Naive thymus-derived CD4-positive, alpha-beta T cell (primary cell): ENCODE results near the gene SBNO1. TPM values are rescaled to one million over a fixed set of nuclear protein-coding genes. Genes with fewer than 3 reads are reported as not detected.
"Not testable (repeated sequence)": the region's sequence is repeated elsewhere in the genome, so short reads cannot be mapped to it uniquely, and the experiment has no call there.

ENCODE experiments used
- ATAC-seq: fragments of 150-1000 bp; cut with Tn5 transposase; 2 replicates; pipeline ENCODE4 v1.10.0; 2021; ENCODE audit warnings: mild to moderate bottlenecking, moderate library complexity
- CTCF ChIA-PET: fragments of 350-600 bp; sonication (Branson Sonifier 250); formaldehyde crosslinking; loops from one replicate; lab custom pipeline; 2021; ENCODE audit warnings: antibody characterized with exemption; lab: Charles Lee
- POLR2A ChIA-PET: fragments of 350-600 bp; sonication (Branson Sonifier 250); formaldehyde crosslinking; loops from one replicate; lab custom pipeline; 2021; ENCODE audit warnings: antibody characterized with exemption, inconsistent platforms; lab: Charles Lee
- DNase-seq, 9 donors: peaks; one replicate each; pipeline versions ENCODE4 v3.0.0 to v3.0.0-alpha.2; 2020 to 2022; ENCODE audit warnings: mixed read lengths in 1 of 9
- H3K27ac ChIP-seq: one replicate; pipeline ENCODE4 v1.7.0; 2013; ENCODE audit warnings: mild to moderate bottlenecking, low read depth, low read length, moderate library complexity
- H3K27me3 ChIP-seq, 2 donors: one replicate each; pipeline ENCODE4 v1.7.0; 2013; ENCODE audit warnings: low read length in 2 of 2, mild to moderate bottlenecking in 2 of 2, moderate library complexity in 2 of 2; ENCODE audit not compliant: control insufficient read depth in 2 of 2, insufficient read depth in 2 of 2
- H3K36me3 ChIP-seq, 3 experiments: 1 replicate in 2 of 3; 2 replicates in 1 of 3; pipeline ENCODE4 v1.7.0; 2013; ENCODE audit warnings: low read length in 3 of 3, mild to moderate bottlenecking in 3 of 3, moderate library complexity in 1 of 3; ENCODE audit not compliant: insufficient read depth in 3 of 3, control insufficient read depth in 2 of 3
- H3K4me1 ChIP-seq, 2 donors: one replicate each; pipeline ENCODE4 v1.7.0; 2013; ENCODE audit warnings: low read length in 2 of 2, mild to moderate bottlenecking in 2 of 2, moderate library complexity in 1 of 2; ENCODE audit not compliant: control insufficient read depth in 2 of 2, insufficient read depth in 2 of 2
- H3K4me3 ChIP-seq: 2 replicates; pipeline ENCODE4 v1.7.0; 2013; ENCODE audit warnings: mild to moderate bottlenecking, low read length
- H3K9me3 ChIP-seq, 3 experiments: 1 replicate in 2 of 3; 2 replicates in 1 of 3; pipeline ENCODE4 v1.7.0; 2013; ENCODE audit warnings: low read length in 3 of 3; ENCODE audit not compliant: control insufficient read depth in 2 of 3
- H3K27ac Mint-ChIP-seq, 9 donors: one replicate each; pipeline ENCODE4 v1.8.0; 2020 to 2022; ENCODE audit warnings: mixed read lengths in 9 of 9, mild to moderate bottlenecking in 8 of 9, moderate library complexity in 5 of 9, inconsistent platforms in 2 of 9
- H3K27me3 Mint-ChIP-seq, 5 donors: one replicate each; pipeline ENCODE4 v1.8.0; 2021 to 2022; ENCODE audit warnings: mixed read lengths in 5 of 5, mild to moderate bottlenecking in 1 of 5
- H3K36me3 Mint-ChIP-seq, 5 donors: one replicate each; pipeline ENCODE4 v1.8.0; 2020 to 2022; ENCODE audit warnings: mixed read lengths in 5 of 5, mild to moderate bottlenecking in 3 of 5, inconsistent platforms in 1 of 5
- H3K4me1 Mint-ChIP-seq, 7 donors: one replicate each; pipeline ENCODE4 v1.8.0; 2020 to 2022; ENCODE audit warnings: mixed read lengths in 7 of 7, mild to moderate bottlenecking in 3 of 7, inconsistent platforms in 1 of 7
- H3K4me3 Mint-ChIP-seq, 10 donors: one replicate each; pipeline ENCODE4 v1.8.0; 2020 to 2022; ENCODE audit warnings: mild to moderate bottlenecking in 10 of 10, mixed read lengths in 10 of 10, moderate library complexity in 6 of 10, inconsistent platforms in 2 of 10
- H3K9me3 Mint-ChIP-seq, 11 donors: one replicate each; pipeline ENCODE4 v1.8.0; 2020 to 2022; ENCODE audit warnings: mixed read lengths in 11 of 11, mild to moderate bottlenecking in 4 of 11, inconsistent platforms in 1 of 11, moderate library complexity in 1 of 11
- intact Hi-C, 2 donors: fragments of 100-400 bp; cut with micrococcal nuclease; formaldehyde crosslinking; loops; one replicate each; pipeline ENCODE4 v1.15.1; 2023
- polyA plus RNA-seq, 2 donors: library from polyadenylated mRNA; unstranded; fragments of 300-500 nt; fragmentation: Illumina TruSeq; gene quantifications; one replicate each; pipeline ENCODE4 v1.2.3, GENCODE V29; 2021
- total RNA-seq, 6 experiments: library from RNA in 5 of 6; stranded (reverse) in 5 of 6; gene quantifications; 1 replicate in 5 of 6; 2 replicates in 1 of 6; pipeline ENCODE4 v1.2.3 and lab custom pipeline; 2021 to 2026

Gene SBNO1
- total and polyA plus RNA-seq, 7 experiments from 2014 or later: 30.1 to 49.9 (median 34.0) TPM

DNA sequence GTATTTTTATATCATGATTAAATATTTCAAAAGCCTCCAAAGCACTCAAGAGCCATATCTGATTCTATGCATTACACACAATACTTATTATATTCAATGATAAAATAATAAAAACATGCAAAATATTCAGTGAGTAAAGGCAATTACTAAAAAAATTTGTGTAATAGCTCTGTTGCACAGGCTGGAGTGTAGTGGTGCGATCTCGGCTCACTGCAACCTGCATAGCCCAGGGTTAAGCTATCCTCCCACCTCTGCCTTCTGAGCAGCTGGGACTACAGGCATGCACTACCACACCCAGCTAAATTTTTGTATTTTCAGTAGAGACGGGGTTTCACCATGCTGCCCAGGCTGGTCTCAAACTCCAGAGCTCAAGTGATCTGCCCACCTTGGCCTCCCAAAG lies 45.4 kb downstream of the SBNO1 start:
- peaks cover 11 to 42% (median 26%) of the 10 kb centered on the region in 5 donors for H3K36me3 Mint-ChIP-seq
- peaks cover 28 to 94% (median 37%) of the 10 kb centered on the region in 3 experiments for H3K36me3 ChIP-seq
- H3K9me3 ChIP-seq: no peaks in the 10 kb centered on the region
- no peaks in the 10 kb centered on the region for H3K4me1 Mint-ChIP-seq
- no peak for DNase-seq
- H3K27ac ChIP-seq: no peak overlapping the region
- ChIA-PET CTCF (no interaction called here), POLR2A (no interaction called here)
- no peak for ATAC-seq
- no peaks in the 10 kb centered on the region for H3K27me3 ChIP-seq
- no peaks in the 10 kb centered on the region for H3K9me3 Mint-ChIP-seq
- H3K27ac Mint-ChIP-seq: no peak overlapping the region
- H3K27me3 Mint-ChIP-seq: no peaks in the 10 kb centered on the region
- H3K4me3 ChIP-seq: no peak overlapping the region
- no peak overlapping the region for H3K4me3 Mint-ChIP-seq
- intact Hi-C loops: loop anchor here in 1 of 2 donors (10.0 kb wide), 1 partner anchor 46 kb away; the partner anchor contains the start of gene SBNO1
- H3K4me1 ChIP-seq: no peaks in the 10 kb centered on the region

DNA sequence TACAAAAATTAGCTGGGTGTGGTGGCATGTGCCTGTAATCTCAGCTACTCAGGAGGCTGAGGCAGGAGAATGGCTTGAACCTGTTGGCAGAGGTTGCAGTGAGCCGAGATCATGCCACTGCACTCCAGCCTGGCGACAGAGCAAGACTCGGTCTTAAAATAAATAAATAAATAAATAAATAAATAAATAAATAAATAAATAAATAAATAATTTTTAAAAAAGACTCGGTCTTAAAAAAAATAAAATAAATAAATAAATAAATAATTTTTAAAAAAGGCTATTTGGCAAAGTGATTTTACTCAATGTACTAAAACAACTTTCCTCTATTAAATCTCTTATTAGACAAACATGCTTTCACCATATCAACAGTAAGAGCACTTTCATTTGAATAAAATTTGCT lies 51.6 kb downstream of the SBNO1 start:
- H3K4me3 ChIP-seq, H3K4me3 Mint-ChIP-seq, H3K27ac ChIP-seq, DNase-seq, CTCF ChIA-PET, H3K27me3 ChIP-seq, H3K9me3 Mint-ChIP-seq, H3K9me3 ChIP-seq, H3K27ac Mint-ChIP-seq, ATAC-seq, H3K4me1 Mint-ChIP-seq, H3K4me1 ChIP-seq, H3K27me3 Mint-ChIP-seq, POLR2A ChIA-PET: not testable (repeated sequence)
- peaks cover 7 to 40% (median 31%) of the 10 kb centered on the region in 5 donors for H3K36me3 Mint-ChIP-seq
- H3K36me3 ChIP-seq: peaks cover 32 to 90% (median 36%) of the 10 kb centered on the region in 3 experiments
- intact Hi-C loops: loop anchor here in 1 of 2 donors (10.0 kb wide), 1 partner anchor 52 kb away; the partner anchor contains the start of gene SBNO1

DNA sequence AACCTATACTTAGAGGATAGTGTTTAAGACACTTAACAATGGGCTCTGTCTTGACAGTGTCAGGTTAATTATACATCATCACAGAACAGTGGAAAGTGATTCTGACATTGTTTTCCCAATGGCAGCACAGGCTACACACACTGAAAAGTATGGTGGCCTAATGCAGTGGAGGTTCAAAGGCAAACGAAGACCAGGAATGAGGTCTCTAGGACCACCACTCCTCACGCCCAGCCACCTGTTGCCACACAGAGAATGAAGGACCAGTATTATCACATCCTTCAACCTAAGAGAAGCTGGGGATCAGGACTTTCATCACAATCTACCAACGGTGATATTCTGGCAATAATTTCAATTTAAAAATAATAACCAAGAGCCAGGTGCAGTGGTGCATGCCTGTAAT lies 58.4 kb downstream of the SBNO1 start:
- no peaks in the 10 kb centered on the region for H3K9me3 Mint-ChIP-seq
- H3K4me1 Mint-ChIP-seq: peaks cover 0 to 1% (median 0%) of the 10 kb centered on the region in 7 donors
- H3K36me3 ChIP-seq: peaks cover 16 to 91% (median 19%) of the 10 kb centered on the region in 3 experiments
- peaks cover 0 to 46% (median 28%) of the 10 kb centered on the region in 5 donors for H3K36me3 Mint-ChIP-seq
- no peak overlapping the region for H3K4me3 Mint-ChIP-seq
- no peaks in the 10 kb centered on the region for H3K27me3 ChIP-seq
- H3K4me1 ChIP-seq: no peaks in the 10 kb centered on the region
- no peak overlapping the region for H3K27ac ChIP-seq
- ATAC-seq (no peak), DNase-seq (no peak)
- intact Hi-C loops: no loop called here
- no peaks in the 10 kb centered on the region for H3K9me3 ChIP-seq
- ChIA-PET POLR2A (no interaction called here), CTCF (no interaction called here)
- no peak overlapping the region for H3K4me3 ChIP-seq
- H3K27ac Mint-ChIP-seq: peak overlapping the region in 1 of 9 donors; percentile 21
- H3K27me3 Mint-ChIP-seq: no peaks in the 10 kb centered on the region

DNA sequence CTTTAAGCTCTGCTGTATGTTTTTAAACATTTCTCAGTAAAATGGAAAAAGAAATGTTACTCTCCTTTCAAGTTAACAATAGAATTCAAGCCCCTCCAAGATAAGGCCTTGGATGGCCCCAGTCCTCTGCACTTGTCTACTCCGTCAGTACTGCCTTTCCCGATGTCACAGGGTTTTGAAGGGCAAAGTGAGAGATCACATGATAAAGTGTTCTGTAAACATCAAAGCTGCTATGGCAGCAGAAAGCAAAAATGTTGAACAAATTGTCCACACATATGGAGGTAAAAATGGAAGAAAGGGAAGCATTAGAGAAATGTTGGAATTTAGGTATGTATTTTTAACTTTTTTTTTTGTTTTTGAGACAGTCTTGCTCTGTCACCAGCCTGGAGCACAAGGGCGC lies 59.5 kb downstream of the SBNO1 start:
- H3K4me3 Mint-ChIP-seq: no peak overlapping the region
- Histone ChIP-seq H3K27ac (no peak overlapping the region), H3K27me3 (no peaks in the 10 kb centered on the region), H3K36me3 (peaks cover 10 to 88% (median 19%) of the 10 kb centered on the region in 3 experiments), H3K4me1 (no peaks in the 10 kb centered on the region), H3K4me3 (no peak overlapping the region), H3K9me3 (no peaks in the 10 kb centered on the region)
- ChIA-PET CTCF (no interaction called here), POLR2A (interaction anchor here (0.7 to 0.8 kb wide), 2 partner anchors 38 to 252 kb away, joined by 3 read pairs; no protein-coding TSS in a partner anchor)
- no peak for ATAC-seq
- no peak for DNase-seq
- no peaks in the 10 kb centered on the region for H3K27me3 Mint-ChIP-seq
- intact Hi-C loops: no loop called here
- peaks cover 0 to 42% (median 25%) of the 10 kb centered on the region in 5 donors for H3K36me3 Mint-ChIP-seq
- peaks cover 0 to 1% (median 0%) of the 10 kb centered on the region in 7 donors for H3K4me1 Mint-ChIP-seq
- no peaks in the 10 kb centered on the region for H3K9me3 Mint-ChIP-seq
- H3K27ac Mint-ChIP-seq: peak overlapping the region in 3 of 9 donors; percentile 5 to 21 (median 10)

DNA sequence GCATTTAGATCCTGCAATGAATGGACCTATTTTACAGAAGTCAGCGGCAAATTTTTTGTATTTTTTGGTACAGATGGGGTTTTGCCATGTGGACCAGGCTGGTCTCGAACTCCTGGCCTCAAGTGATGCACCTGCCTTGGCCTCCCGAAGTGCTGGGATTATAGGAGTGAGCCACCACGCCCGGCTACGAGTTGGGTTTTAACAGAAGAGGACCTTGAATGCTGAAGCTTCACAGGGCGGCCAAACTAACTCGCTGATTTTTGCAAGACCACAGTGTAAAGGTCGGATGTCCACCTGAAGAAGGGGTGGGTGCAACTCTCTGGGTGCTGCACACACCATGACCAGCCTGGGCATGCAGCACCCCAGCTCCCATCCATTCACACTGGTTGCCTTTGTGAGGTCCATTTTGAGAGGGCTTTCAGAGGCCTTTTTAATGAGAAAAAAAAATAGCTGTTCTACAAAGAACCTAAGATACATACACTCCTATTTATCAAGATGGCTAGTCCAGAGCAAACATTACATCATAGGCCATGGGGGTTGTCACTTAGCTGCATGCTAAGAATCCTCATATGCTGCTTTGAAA lies 71.4 kb downstream of the SBNO1 start:
- ChIA-PET CTCF (no interaction called here), POLR2A (interaction anchor here (0.7 kb wide), 2 partner anchors 11 to 191 kb away, joined by 3 read pairs; no protein-coding TSS in a partner anchor)
- Mint-ChIP-seq H3K4me1 (no peaks in the 10 kb centered on the region), H3K9me3 (no peaks in the 10 kb centered on the region), H3K4me3 (no peak overlapping the region), H3K27ac (peak overlapping the region in 1 of 9 donors; percentile 15), H3K27me3 (no peaks in the 10 kb centered on the region), H3K36me3 (peaks cover 8 to 33% (median 16%) of the 10 kb centered on the region in 5 donors)
- intact Hi-C loops: no loop called here
- no peak for DNase-seq
- no peak for ATAC-seq
- Histone ChIP-seq H3K27me3 (no peaks in the 10 kb centered on the region), H3K9me3 (no peaks in the 10 kb centered on the region), H3K4me1 (no peaks in the 10 kb centered on the region), H3K27ac (no peak overlapping the region), H3K4me3 (no peak overlapping the region), H3K36me3 (peaks cover 6 to 60% (median 13%) of the 10 kb centered on the region in 3 experiments)

DNA sequence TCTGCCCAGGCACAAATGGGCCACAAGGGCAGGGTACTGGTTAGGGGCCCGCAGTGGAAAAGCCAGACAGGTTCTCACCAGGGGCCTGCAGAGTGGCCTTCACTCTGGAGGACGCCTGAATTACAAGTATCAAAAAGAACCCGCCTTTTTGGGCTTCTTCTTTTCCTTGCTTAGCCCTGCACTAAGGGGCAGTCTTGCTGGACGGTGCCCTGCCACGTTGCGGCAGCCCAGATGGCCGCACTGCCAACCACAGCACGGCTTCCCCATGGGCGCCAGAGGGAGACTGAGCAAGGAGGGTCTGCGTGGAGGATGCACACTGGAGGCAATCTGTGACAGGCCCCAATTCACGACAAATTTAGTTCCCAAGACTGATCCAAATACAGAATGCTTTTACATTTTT lies 74.7 kb downstream of the SBNO1 start:
- H3K4me1 Mint-ChIP-seq: peaks cover 0 to 4% (median 0%) of the 10 kb centered on the region in 7 donors
- ATAC-seq (no peak), DNase-seq (no peak)
- ChIA-PET CTCF (no interaction called here), POLR2A (no interaction called here)
- intact Hi-C loops: no loop called here
- H3K27me3 Mint-ChIP-seq: no peaks in the 10 kb centered on the region
- peak overlapping the region in 1 of 9 donors; percentile 28 for H3K27ac Mint-ChIP-seq
- peaks cover 0 to 15% (median 4%) of the 10 kb centered on the region in 5 donors for H3K36me3 Mint-ChIP-seq
- H3K27ac ChIP-seq: no peak overlapping the region
- no peaks in the 10 kb centered on the region for H3K4me1 ChIP-seq
- no peaks in the 10 kb centered on the region for H3K27me3 ChIP-seq
- H3K4me3 ChIP-seq: no peak overlapping the region
- H3K9me3 Mint-ChIP-seq: no peaks in the 10 kb centered on the region
- no peaks in the 10 kb centered on the region for H3K9me3 ChIP-seq
- peaks cover 0 to 29% (median 9%) of the 10 kb centered on the region in 3 experiments for H3K36me3 ChIP-seq
- H3K4me3 Mint-ChIP-seq: no peak overlapping the region
